H7 (cell line): Measurements from ENCODE around the gene ACE. TPM values are rescaled to one million over a fixed set of nuclear protein-coding genes. Genes with fewer than 3 reads are reported as not detected.

Experiments
- DNase-seq: peaks from one replicate; pipeline ENCODE4 v3.0.0; 2012
- H3K27me3 ChIP-seq: 2 replicates; pipeline ENCODE4 v1.6.0; 2011; ENCODE audit warnings: mild to moderate bottlenecking, low read length; ENCODE audit not compliant: control insufficient read depth, insufficient read depth
- H3K36me3 ChIP-seq: replicated peaks from 2 replicates; pipeline ENCODE4 v1.5.1; 2011; ENCODE audit warnings: low read length; ENCODE audit not compliant: control insufficient read depth, insufficient read depth
- H3K4me3 ChIP-seq: 2 replicates; pipeline ENCODE4 v1.5.1; 2011; ENCODE audit warnings: low read depth, mild to moderate bottlenecking, control low read depth, low read length, moderate library complexity; ENCODE audit not compliant: insufficient read depth
- total RNA-seq: library from RNA; depleted of rRNA; stranded (reverse); fragments of >200 nt; shearing (Covaris generic); gene quantifications from 2 replicates; pipeline ENCODE4 v1.2.3, GENCODE V29; 2014

Gene ACE
- total RNA-seq, 1 experiment from 2014 or later: 4.6 TPM

DNA sequence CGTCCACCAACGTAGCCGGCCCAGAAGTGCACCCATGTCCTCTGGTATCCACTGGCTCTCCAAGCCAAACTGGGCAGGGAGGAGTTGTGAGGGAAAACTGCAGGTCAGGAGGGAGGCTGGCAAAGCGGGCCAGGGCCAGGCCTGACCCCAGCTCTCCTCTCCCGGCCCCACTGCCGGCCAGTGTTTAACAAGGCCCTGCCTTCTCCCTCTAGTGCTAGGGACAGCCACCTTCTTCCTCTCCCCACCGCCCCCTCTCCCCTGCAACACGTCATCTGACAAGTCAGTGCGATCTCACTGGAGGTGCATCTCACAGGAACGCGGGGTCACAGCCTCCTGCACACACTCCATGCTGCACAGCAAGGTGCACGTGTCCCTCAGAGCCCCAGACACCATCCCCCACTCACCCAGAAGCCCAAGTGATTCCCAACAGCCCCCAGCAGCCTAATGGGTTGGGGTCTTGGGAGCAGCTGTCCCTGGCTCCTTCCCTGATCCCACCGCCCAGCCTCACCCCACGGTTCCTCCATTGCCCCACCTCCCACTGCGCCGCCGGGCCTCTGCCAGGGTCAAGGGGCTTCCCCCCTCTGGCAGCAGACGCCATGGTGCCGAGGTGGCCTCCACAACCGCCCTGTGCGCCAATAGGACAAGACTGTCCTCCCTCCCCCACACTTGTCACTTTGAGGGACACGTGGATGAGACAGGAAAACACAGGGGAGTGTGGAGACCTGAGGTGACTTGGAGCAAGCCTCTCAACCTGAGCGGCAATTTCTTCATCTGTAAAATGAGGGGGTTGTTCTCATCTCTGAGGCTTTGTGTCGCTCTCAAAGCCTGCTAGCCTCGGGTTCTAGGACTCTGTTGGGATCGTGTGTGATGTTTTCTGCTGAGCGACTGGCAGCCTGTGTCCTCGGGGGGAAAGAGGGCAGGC lies 1.1 kb upstream of the ACE start:
- Histone ChIP-seq H3K36me3 (no peaks in the 10 kb centered on the region), H3K27me3 (peaks cover 17% of the 10 kb centered on the region), H3K4me3 (peak overlapping the region; percentile 67)
- peak; percentile 76 for DNase-seq

DNA sequence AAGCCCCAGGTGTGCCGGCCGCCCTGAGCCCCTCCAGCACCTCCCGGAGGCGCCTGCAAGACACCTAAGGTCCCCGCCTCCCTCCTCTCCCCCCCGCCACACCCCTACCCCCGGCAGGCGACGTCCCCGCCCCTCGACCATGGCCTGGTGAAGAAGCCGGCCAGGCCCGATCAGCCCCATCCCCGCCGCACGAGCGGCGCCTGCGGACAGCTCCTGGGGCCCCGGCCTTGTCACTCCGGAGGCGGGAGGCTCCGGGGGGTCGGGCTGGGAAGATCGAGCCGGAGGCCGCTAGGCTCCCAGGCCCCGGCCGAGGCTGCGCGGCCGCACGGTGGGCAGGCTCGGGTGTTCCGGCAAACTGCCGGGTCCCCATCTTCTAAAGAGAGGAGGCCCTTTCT lies 405 bp upstream of the ACE start:
- H3K27me3 ChIP-seq: peaks cover 17% of the 10 kb centered on the region
- no peaks in the 10 kb centered on the region for H3K36me3 ChIP-seq
- H3K4me3 ChIP-seq: peak overlapping the region; percentile 67
- peak; percentile 93 for DNase-seq

GRCh38 chr17:63477480-63478440 lies 899 bp downstream of the ACE start:
- peak; percentile 84 for DNase-seq
- Histone ChIP-seq H3K4me3 (peak overlapping the region; percentile 56), H3K27me3 (peaks cover 17% of the 10 kb centered on the region), H3K36me3 (no peaks in the 10 kb centered on the region)

DNA sequence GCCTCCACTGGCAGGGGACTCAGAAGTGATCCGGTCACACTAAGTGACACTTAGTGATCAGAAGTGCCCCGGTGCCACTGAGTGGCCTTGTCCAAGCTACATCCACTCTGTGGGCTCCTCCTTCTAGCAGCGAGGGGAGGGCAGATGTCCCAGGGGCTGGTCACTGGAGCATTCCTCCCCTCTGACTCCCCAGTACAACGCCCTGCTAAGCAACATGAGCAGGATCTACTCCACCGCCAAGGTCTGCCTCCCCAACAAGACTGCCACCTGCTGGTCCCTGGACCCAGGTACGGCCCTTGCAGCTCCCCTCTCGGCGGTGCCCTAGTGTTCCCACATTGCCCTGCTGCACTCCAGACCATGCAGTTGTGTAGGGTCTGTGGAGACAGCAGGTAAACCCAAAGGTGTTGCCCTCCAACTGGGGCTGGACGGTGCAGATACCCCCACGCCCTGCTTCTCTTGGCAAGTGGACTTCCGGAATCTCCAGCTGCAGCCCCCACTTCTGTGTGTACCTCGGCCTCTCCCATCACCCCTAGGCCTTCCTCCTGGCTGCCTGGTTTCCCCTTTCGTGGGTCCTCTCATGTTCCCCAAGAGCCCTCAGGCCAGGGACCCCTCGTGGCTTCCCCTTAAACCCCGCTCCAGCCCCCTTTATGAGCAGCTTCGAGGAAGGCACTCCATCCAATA lies 2.1 kb downstream of the ACE start:
- Histone ChIP-seq H3K27me3 (peaks cover 17% of the 10 kb centered on the region), H3K4me3 (no peak overlapping the region), H3K36me3 (no peaks in the 10 kb centered on the region)
- peak; percentile 96 for DNase-seq

GRCh38 chr17:63479495-63480184 lies 2.8 kb downstream of the ACE start:
- H3K36me3 ChIP-seq: no peaks in the 10 kb centered on the region
- no peak overlapping the region for H3K4me3 ChIP-seq
- DNase-seq: no peak
- H3K27me3 ChIP-seq: peaks cover 17% of the 10 kb centered on the region

- H3K4me3 ChIP-seq: no peak overlapping the region
- H3K36me3 ChIP-seq: no peaks in the 10 kb centered on the region
- DNase-seq: no peak
- peaks cover 17% of the 10 kb centered on the region for H3K27me3 ChIP-seq
Observed at GRCh38 chr17:63480192-63480784, 3.4 kb downstream of the ACE start.

- peak; percentile 48 for DNase-seq
- Histone ChIP-seq H3K4me3 (no peak overlapping the region), H3K27me3 (peaks cover 14% of the 10 kb centered on the region)
Observed at GRCh38 chr17:63480826-63481487, 4.1 kb downstream of the ACE start.

DNA sequence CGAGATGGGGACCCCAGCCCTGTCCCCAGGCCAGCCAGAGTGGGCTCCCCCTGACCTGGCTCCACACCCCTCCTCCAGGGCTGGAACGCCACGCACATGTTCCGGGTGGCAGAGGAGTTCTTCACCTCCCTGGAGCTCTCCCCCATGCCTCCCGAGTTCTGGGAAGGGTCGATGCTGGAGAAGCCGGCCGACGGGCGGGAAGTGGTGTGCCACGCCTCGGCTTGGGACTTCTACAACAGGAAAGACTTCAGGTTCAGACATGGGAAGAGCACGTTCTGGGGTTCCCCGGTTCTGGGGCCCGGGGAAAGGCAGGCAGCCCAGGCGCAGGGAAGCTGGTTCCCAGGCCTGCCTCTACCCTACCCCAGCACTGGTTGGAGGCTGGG lies 4.6 kb downstream of the ACE start:
- Histone ChIP-seq H3K27me3 (peaks cover 11% of the 10 kb centered on the region), H3K36me3 (no peaks in the 10 kb centered on the region), H3K4me3 (no peak overlapping the region)
- DNase-seq: no peak

More at GRCh38 chr17:63480826-63481487, 4.1 kb downstream of the ACE start:
- H3K36me3 ChIP-seq: no peaks in the 10 kb centered on the region

DNA sequence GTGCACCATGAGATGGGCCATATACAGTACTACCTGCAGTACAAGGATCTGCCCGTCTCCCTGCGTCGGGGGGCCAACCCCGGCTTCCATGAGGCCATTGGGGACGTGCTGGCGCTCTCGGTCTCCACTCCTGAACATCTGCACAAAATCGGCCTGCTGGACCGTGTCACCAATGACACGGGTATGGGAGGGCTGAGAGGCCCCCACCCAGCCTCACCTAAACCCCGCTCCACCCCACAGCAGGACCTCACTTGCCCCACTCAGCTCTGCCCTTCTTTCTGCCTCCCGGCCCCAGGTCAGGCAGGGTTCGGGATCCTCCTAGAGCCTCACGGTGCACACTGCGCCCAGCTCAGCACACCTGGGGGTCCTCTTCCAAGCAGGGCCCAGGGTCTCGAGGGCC lies 5.6 kb downstream of the ACE start:
- Histone ChIP-seq H3K4me3 (no peak overlapping the region), H3K36me3 (no peaks in the 10 kb centered on the region), H3K27me3 (peaks cover 11% of the 10 kb centered on the region)
- peak; percentile 51 for DNase-seq

DNA sequence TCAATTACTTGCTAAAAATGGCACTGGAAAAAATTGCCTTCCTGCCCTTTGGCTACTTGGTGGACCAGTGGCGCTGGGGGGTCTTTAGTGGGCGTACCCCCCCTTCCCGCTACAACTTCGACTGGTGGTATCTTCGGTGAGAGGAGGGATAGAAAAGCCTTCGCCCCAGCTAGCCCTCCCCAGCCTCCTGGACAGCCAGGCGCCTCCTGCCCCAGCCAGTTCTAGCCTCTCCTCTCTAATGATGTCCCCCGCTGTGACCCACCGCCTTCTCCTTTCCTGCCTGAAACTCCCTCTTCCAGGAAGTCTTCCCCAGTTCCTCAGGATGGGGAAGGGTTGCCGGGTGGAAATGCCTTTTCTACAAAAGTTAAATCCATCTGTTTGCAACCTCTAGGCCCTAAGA lies 6.2 kb downstream of the ACE start:
- H3K27me3 ChIP-seq: peaks cover 6% of the 10 kb centered on the region
- H3K36me3 ChIP-seq: no peaks in the 10 kb centered on the region
- DNase-seq: peak; percentile 65
- H3K4me3 ChIP-seq: no peak overlapping the region

GRCh38 chr17:63483655-63484575 lies 7.1 kb downstream of the ACE start:
- DNase-seq: no peak
- H3K4me3 ChIP-seq: no peak overlapping the region
- H3K27me3 ChIP-seq: no peaks in the 10 kb centered on the region
- H3K36me3 ChIP-seq: no peaks in the 10 kb centered on the region

DNA sequence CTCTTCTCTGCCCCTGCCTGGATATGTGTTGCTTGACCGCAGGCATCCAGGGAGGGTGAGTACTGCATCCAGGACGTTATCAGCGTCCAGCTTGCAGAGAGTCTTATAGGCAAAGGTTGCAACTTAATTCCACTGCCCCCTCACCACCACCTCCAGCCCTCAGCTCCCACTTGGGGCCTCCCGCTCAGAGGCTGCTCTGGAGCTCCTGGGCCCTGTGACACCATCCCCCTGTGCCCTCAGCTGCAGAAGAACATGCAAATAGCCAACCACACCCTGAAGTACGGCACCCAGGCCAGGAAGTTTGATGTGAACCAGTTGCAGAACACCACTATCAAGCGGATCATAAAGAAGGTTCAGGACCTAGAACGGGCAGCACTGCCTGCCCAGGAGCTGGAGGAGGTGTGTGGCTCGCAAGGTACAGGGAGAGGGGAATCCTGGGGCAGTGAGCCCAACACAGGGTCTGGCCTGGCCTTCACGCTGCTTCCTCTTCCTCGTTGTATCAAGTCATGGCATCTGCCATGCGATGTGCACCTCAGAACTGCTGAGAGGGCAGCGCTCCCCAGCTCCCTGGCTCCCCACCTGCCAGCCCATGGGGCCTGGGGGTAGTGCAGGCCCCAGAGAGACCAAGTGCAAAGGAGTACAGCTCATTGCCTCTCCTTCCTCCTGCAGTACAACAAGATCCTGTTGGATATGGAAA lies 9.6 kb downstream of the ACE start:
- Histone ChIP-seq H3K27me3 (no peaks in the 10 kb centered on the region), H3K4me3 (no peak overlapping the region), H3K36me3 (no peaks in the 10 kb centered on the region)
- DNase-seq: peak; percentile 45
